ENCODE data around the gene SLC10A7. TPM values are rescaled to one million over a fixed set of nuclear protein-coding genes. Genes with fewer than 3 reads are reported as not detected.
A peak's percentile ranks its signal among the peaks of the same experiment; 100 is the strongest.

The SLC10A7 gene
- polyA plus RNA-seq, 1 donor (not counting 4 experiments of a cell fraction or from before 2014, with no cell fraction given), result 12.7 TPM

GRCh38 chr4:146267826-146268225, 253.9 kb downstream of the SLC10A7 start:
- FAIRE-seq, result no peak
- no peak overlapping the region for H3K4me2 ChIP-seq (ENCODE audit: control insufficient read depth, extremely low read depth, insufficient read depth, low read depth, low read length)
- no peak overlapping the region for H3K27ac ChIP-seq (ENCODE audit: control insufficient read depth, insufficient read depth, low read length)
- peaks cover 0 to 1% of the 10 kb centered on the region in 2 experiments for H3K36me3 ChIP-seq (ENCODE audit: control insufficient read depth in 2 of 2, extremely low read depth in 1 of 2, insufficient read depth in 2 of 2, low read length in 2 of 2)
- no peak overlapping the region for H3K4me3 ChIP-seq (ENCODE audit: control insufficient read depth in 2 of 3, extremely low read depth in 1 of 3, insufficient read depth in 2 of 3, low read depth in 1 of 3, low read length in 3 of 3)
- DNase-seq (ENCODE audit: low read depth, low spot score), result no peak
- no peaks in the 10 kb centered on the region for H3K79me2 ChIP-seq (ENCODE audit: control insufficient read depth, insufficient read depth, low read length)
- dilution Hi-C loops (cut with MboI; ENCODE audit: extremely low pct_ligation_motif_present, low sequenced_read_pairs), result no loop called here
- H3K27me3 ChIP-seq (ENCODE audit: control insufficient read depth, extremely low read depth, insufficient read depth, low read length), result no peaks in the 10 kb centered on the region
- no peak overlapping the region for H3K9ac ChIP-seq (ENCODE audit: control insufficient read depth, extremely low read depth, insufficient read depth, low read length)
- no peak overlapping the region for H2AFZ ChIP-seq (ENCODE audit: control insufficient read depth, low read length)
- H3K9me1 ChIP-seq (ENCODE audit: control insufficient read depth, extremely low read depth, insufficient read depth, low read length), result no peaks in the 10 kb centered on the region
- TF ChIP-seq CTCF (optimal IDR thresholded peaks at IDR 0.05 in 1 of 3, IDR thresholded peaks at IDR 0.05 in 1 of 3, conservative IDR thresholded peaks at IDR 0.05 in 1 of 3; ENCODE audit: extremely low read depth in 1 of 3, insufficient read depth in 2 of 3, low read length in 3 of 3) (no peak), EZH2 (IDR thresholded peaks at IDR 0.05; ENCODE audit: low read length) (no peak)
- no peaks in the 10 kb centered on the region for H3K9me3 ChIP-seq (ENCODE audit: control insufficient read depth, low read depth, low read length)
- no peaks in the 10 kb centered on the region for H3K4me1 ChIP-seq (ENCODE audit: control insufficient read depth, extremely low read depth, insufficient read depth, low read length)
- no peaks in the 10 kb centered on the region for H4K20me1 ChIP-seq (ENCODE audit: control insufficient read depth, extremely low read depth, insufficient read depth, low read length)

GRCh38 chr4:146265950-146266490, 255.7 kb downstream of the SLC10A7 start:
- FAIRE-seq (peak; percentile 23), DNase-seq (ENCODE audit: low read depth, low spot score) (no peak)
- no peaks in the 10 kb centered on the region for H3K4me1 ChIP-seq (ENCODE audit: control insufficient read depth, extremely low read depth, insufficient read depth, low read length)
- no peak overlapping the region for H3K27ac ChIP-seq (ENCODE audit: control insufficient read depth, insufficient read depth, low read length)
- H3K79me2 ChIP-seq (ENCODE audit: control insufficient read depth, insufficient read depth, low read length), result no peaks in the 10 kb centered on the region
- dilution Hi-C loops (cut with MboI; ENCODE audit: extremely low pct_ligation_motif_present, low sequenced_read_pairs), result no loop called here
- H4K20me1 ChIP-seq (ENCODE audit: control insufficient read depth, extremely low read depth, insufficient read depth, low read length), result no peaks in the 10 kb centered on the region
- no peak overlapping the region for H3K9ac ChIP-seq (ENCODE audit: control insufficient read depth, extremely low read depth, insufficient read depth, low read length)
- no peak overlapping the region for H2AFZ ChIP-seq (ENCODE audit: control insufficient read depth, low read length)
- H3K4me3 ChIP-seq (ENCODE audit: control insufficient read depth in 2 of 3, extremely low read depth in 1 of 3, insufficient read depth in 2 of 3, low read depth in 1 of 3, low read length in 3 of 3), result no peak overlapping the region
- peaks cover 1 to 4% of the 10 kb centered on the region in 2 experiments for H3K36me3 ChIP-seq (ENCODE audit: control insufficient read depth in 2 of 2, extremely low read depth in 1 of 2, insufficient read depth in 2 of 2, low read length in 2 of 2)
- no peaks in the 10 kb centered on the region for H3K27me3 ChIP-seq (ENCODE audit: control insufficient read depth, extremely low read depth, insufficient read depth, low read length)
- no peaks in the 10 kb centered on the region for H3K9me1 ChIP-seq (ENCODE audit: control insufficient read depth, extremely low read depth, insufficient read depth, low read length)
- H3K4me2 ChIP-seq (ENCODE audit: control insufficient read depth, extremely low read depth, insufficient read depth, low read depth, low read length), result no peak overlapping the region
- no peaks in the 10 kb centered on the region for H3K9me3 ChIP-seq (ENCODE audit: control insufficient read depth, low read depth, low read length)
- TF ChIP-seq EZH2 (IDR thresholded peaks at IDR 0.05; ENCODE audit: low read length), result no peak
- no peak for TF ChIP-seq CTCF (optimal IDR thresholded peaks at IDR 0.05 in 1 of 3, IDR thresholded peaks at IDR 0.05 in 1 of 3, conservative IDR thresholded peaks at IDR 0.05 in 1 of 3; ENCODE audit: extremely low read depth in 1 of 3, insufficient read depth in 2 of 3, low read length in 3 of 3)

All from keratinocyte (primary cell).